ENCODE results near the gene EHD3. TPM values are rescaled to one million over a fixed set of nuclear protein-coding genes. Genes with fewer than 3 reads are reported as not detected.

Gene EHD3
- total and polyA plus RNA-seq, 2 of the 8 experiments (the other 6 are each of a cell fraction or from before 2014, with no cell fraction given), result 9.3 to 12.0 TPM

- TF ChIP-seq ATF3 (IDR thresholded peaks at IDR 0.05; ENCODE audit: insufficient read depth, low read depth, low read length) (no peak), RXRA (IDR thresholded peaks at IDR 0.05; ENCODE audit: insufficient read depth, low read depth, low read length) (no peak), SP4 (IDR thresholded peaks at IDR 0.05; ENCODE audit: low read length) (no peak)
- TF ChIP-seq, protein P1, sequence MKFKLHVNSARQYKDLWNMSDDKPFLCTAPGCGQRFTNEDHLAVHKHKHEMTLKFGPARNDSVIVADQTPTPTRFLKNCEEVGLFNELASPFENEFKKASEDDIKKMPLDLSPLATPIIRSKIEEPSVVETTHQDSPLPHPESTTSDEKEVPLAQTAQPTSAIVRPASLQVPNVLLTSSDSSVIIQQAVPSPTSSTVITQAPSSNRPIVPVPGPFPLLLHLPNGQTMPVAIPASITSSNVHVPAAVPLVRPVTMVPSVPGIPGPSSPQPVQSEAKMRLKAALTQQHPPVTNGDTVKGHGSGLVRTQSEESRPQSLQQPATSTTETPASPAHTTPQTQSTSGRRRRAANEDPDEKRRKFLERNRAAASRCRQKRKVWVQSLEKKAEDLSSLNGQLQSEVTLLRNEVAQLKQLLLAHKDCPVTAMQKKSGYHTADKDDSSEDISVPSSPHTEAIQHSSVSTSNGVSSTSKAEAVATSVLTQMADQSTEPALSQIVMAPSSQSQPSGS (IDR thresholded peaks at IDR 0.05; ENCODE audit: low read length), result no peak
Measured at GRCh38 chr2:31286230-31286629, 52.3 kb downstream of the EHD3 start (continued).

Measured in H1 (cell line).